Gastrocnemius medialis (tissue), 4 donors: ENCODE measurements around the gene KHK. TPM values are rescaled to one million over a fixed set of nuclear protein-coding genes. Genes with fewer than 3 reads are reported as not detected.

Experiments used
- ATAC-seq, 2 donors: fragments of 150-250 bp; one replicate each; pipeline ENCODE4 v1.9.1; 2016
- DNase-seq, 2 donors: peaks; one replicate each; pipeline ENCODE4 v3.0.0-alpha.2; 2019
- H3K27ac ChIP-seq, 4 donors: fragments of 200-600 bp; sonication (generic); 1 replicate in 1 of 4; 2 replicates in 3 of 4; pipeline ENCODE4 v1.5.1; 2016 to 2018; ENCODE audit warnings: mild to moderate bottlenecking in 2 of 4, moderate library complexity in 1 of 4
- H3K27me3 ChIP-seq, 3 donors: fragments of 200-600 bp; sonication (generic) in 2 of 3; 1 replicate in 1 of 3; 2 replicates in 2 of 3; pipeline versions ENCODE4 v1.5.1 to v1.6.0; 2016 to 2019; ENCODE audit warnings: mild to moderate bottlenecking in 1 of 3, moderate library complexity in 1 of 3
- H3K36me3 ChIP-seq, 2 donors: fragments of 200-600 bp; sonication (generic) in 1 of 2; one replicate each; pipeline ENCODE4 v1.5.1; 2017 to 2018
- H3K4me1 ChIP-seq, 2 donors: fragments of 200-600 bp; sonication (generic) in 1 of 2; one replicate each; pipeline ENCODE4 v1.5.1; 2016 to 2017; ENCODE audit warnings: mild to moderate bottlenecking in 2 of 2
- H3K4me3 ChIP-seq, 4 donors: fragments of 200-600 bp; sonication (generic) in 3 of 4; 1 replicate in 1 of 4; 2 replicates in 3 of 4; pipeline ENCODE4 v1.5.1; 2016 to 2019; ENCODE audit warnings: mild to moderate bottlenecking in 2 of 4
- H3K9me3 ChIP-seq, 3 donors: fragments of 200-600 bp; sonication (generic) in 2 of 3; 1 replicate in 1 of 3; 2 replicates in 2 of 3; pipeline ENCODE4 v1.5.1; 2016 to 2019
- CTCF ChIP-seq, 5 experiments: fragments of 450-650 bp in 3 of 5; fragments of 200-600 bp in 2 of 5; sonication (generic) in 2 of 5; IDR thresholded peaks in 4 of 5; conservative IDR thresholded peaks in 1 of 5; 1 replicate in 4 of 5; 2 replicates in 1 of 5; pipeline ENCODE4 v1.5.1; 2016 to 2019; ENCODE audit warnings: antibody characterized with exemption in 5 of 5, mild to moderate bottlenecking in 3 of 5, moderate library complexity in 3 of 5
- POLR2A ChIP-seq, 2 donors: fragments of 450-650 bp; IDR thresholded peaks; one replicate each; pipeline ENCODE4 v1.6.1; 2017; ENCODE audit warnings: antibody characterized with exemption in 2 of 2, mild to moderate bottlenecking in 2 of 2, moderate library complexity in 2 of 2
- in situ Hi-C, 4 donors: fragments of 200-750 bp; cut with MboI; loops; one replicate each; pipeline versions ENCODE4 v1.15.0 to v1.8.0; 2017; ENCODE audit warnings: low sequenced_read_pairs in 4 of 4
- intact Hi-C: fragments of 100-400 bp; cut with DNase I; formaldehyde crosslinking; loops from one replicate; pipeline ENCODE4 v1.15.1; 2023; ENCODE audit warnings: low total_unique reads
- total RNA-seq, 4 donors: library from RNA; depleted of rRNA; stranded (reverse); fragments of >200 nt; gene quantifications; one replicate each; pipeline versions ENCODE4 v1.1.0 to v1.2.3, GENCODE V29; 2016

The KHK gene
- total RNA-seq, 4 donors from 2014 or later: 0.91 to 5.4 (median 1.3) TPM; not detected in 1

DNA sequence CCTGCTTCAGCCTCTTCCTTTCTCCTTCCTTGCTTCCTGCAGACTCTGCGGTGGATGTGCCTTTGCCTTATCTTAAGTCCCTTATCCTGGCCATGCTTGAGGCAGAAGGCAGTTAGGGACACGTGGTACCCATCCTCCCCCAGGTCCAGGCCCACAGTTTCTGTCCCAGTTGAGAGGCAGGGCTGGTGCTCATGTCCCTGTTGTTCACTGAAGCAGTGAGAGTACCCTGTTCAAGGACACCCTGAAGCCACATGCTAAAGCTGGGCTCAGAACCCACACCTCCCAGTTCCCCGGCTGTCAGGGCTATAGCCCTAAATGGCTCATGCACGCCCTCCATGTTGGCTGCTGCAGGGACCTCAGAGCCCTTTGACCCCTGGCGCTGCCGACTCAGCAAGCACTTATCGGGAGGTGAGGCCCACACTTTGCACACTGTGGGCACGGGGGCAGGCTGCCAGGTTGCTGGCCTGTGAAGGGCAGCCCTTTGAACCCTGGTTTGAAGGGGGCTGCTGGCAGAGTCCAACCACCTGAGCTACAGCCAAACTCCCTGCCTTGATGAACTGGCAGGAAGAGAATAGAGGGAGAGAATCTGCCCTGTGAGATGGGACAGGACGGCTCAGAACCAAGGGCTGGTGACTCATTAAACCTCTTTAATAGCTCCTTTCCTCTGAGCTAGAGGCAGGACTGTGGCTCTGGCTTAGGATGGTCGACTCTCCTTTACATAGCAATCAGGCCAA, 6.3 kb downstream of the KHK start:
- no peak for TF ChIP-seq CTCF (IDR thresholded peaks at IDR 0.05 in 4 of 5, conservative IDR thresholded peaks at IDR 0.05 in 1 of 5)
- TF ChIP-seq POLR2A (IDR thresholded peaks at IDR 0.05): no peak
- no peak for DNase-seq
- H3K4me3 ChIP-seq: no peak overlapping the region
- H3K27ac ChIP-seq: no peak overlapping the region
- in situ Hi-C loops (loop anchor here in 2 of 4 donors (10.0 kb wide), 1 partner anchor 192 kb away; the partner anchor contains the start of gene TRIM54 (in 2 of the 2)), intact Hi-C loops (no loop called here)
- H3K36me3 ChIP-seq: no peaks in the 10 kb centered on the region
- no peak for ATAC-seq
- H3K4me1 ChIP-seq: peaks cover 5 to 8% of the 10 kb centered on the region in 2 donors
- H3K9me3 ChIP-seq: no peaks in the 10 kb centered on the region
- H3K27me3 ChIP-seq: no peaks in the 10 kb centered on the region

DNA sequence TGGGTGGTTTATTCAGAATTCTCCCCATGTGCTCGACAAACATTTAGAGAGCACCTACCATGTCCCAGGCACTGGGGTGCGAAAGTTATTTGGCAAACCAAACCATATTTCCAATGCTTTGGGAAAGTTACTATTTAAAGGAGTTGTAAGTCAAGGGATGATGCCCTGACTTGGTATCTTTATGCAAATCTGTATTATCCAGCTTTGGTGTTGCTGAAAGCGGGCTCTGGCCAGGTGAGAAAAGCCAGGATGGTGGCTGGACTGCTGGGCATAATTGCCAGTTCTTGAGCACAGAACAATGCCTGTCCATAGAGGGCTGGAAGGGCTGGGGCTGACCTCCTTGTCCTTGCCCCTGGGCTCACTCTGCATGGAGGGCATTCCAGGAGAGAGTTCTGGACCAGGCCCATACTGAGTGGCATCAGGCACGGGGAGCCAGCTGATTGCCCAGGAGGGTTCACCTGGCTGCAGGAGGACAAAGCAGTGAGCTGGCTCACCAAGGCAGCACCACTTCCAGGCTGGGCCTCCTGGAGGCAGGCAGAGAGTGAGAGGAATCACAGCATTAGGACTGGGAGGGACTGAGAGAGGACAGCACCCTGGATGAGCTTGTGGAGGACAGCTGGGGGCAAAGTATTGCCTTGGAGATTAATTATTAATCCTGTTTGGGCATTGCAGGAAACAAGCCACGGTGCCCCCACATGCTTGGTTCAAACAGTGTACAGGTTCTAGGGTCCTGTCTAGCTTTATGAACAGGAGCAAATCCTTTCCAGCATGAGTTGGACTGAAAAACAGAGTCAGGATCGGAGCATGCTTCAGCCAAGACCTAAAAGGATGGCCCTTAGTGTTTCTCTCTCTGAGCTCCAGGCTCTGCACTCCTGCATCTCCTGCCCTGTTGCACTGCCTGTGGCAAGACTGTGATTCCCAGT, 7.1 kb downstream of the KHK start:
- no peak for ATAC-seq
- DNase-seq: no peak

GRCh38 chr2:27094353-27094984, 7.9 kb downstream of the KHK start:
- in situ Hi-C loops (loop anchor here in 2 of 4 donors (10.0 kb wide), 1 partner anchor 190 kb away; the partner anchor contains the start of gene TRIM54 (in 2 of the 2)), intact Hi-C loops (no loop called here)
- no peaks in the 10 kb centered on the region for H3K9me3 ChIP-seq
- no peaks in the 10 kb centered on the region for H3K27me3 ChIP-seq
- no peak overlapping the region for H3K4me3 ChIP-seq
- peaks cover 5 to 8% of the 10 kb centered on the region in 2 donors for H3K4me1 ChIP-seq
- no peaks in the 10 kb centered on the region for H3K36me3 ChIP-seq
- no peak for TF ChIP-seq CTCF (IDR thresholded peaks at IDR 0.05 in 4 of 5, conservative IDR thresholded peaks at IDR 0.05 in 1 of 5)
- no peak for DNase-seq
- no peak overlapping the region for H3K27ac ChIP-seq
- no peak for ATAC-seq

More for the DNA sequence above, 7.1 kb downstream of the KHK start:
- Histone ChIP-seq H3K9me3 (no peaks in the 10 kb centered on the region), H3K36me3 (no peaks in the 10 kb centered on the region), H3K27ac (no peak overlapping the region), H3K4me1 (peaks cover 5 to 8% of the 10 kb centered on the region in 2 donors), H3K27me3 (no peaks in the 10 kb centered on the region), H3K4me3 (no peak overlapping the region)
- intact Hi-C loops (no loop called here), in situ Hi-C loops (loop anchor here in 2 of 4 donors (10.0 kb wide), 1 partner anchor 191 kb away; the partner anchor contains the start of gene TRIM54 (in 2 of the 2))
- TF ChIP-seq CTCF (IDR thresholded peaks at IDR 0.05 in 4 of 5, conservative IDR thresholded peaks at IDR 0.05 in 1 of 5): no peak
- TF ChIP-seq POLR2A (IDR thresholded peaks at IDR 0.05): no peak

DNA sequence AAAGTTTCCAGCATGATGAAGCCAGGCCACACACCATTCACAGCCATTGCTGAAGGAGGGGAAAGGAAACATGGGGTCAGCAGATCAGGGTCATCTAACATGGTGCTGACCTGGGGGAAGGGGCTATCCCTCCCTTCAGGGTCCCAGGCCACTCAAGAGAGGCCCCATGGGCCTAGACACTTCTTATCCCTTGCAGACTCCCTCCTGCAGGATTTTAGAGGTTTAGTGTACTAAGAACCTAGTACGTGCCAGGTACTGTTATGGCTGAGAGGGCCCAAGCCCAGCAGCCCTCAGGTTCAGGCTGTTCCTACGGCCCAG, 8.8 kb downstream of the KHK start:
- H3K4me1 ChIP-seq: peaks cover 5 to 8% of the 10 kb centered on the region in 2 donors
- in situ Hi-C loops (loop anchor here in 2 of 4 donors (5.0 to 10.0 kb wide), 2 partner anchors 97 to 189 kb away; partner anchors contain the start of gene TRIM54 (in 2 of the 2)), intact Hi-C loops (no loop called here)
- H3K36me3 ChIP-seq: no peaks in the 10 kb centered on the region
- ATAC-seq (no peak), DNase-seq (no peak)
- H3K4me3 ChIP-seq: no peak overlapping the region
- no peak for TF ChIP-seq CTCF (IDR thresholded peaks at IDR 0.05 in 4 of 5, conservative IDR thresholded peaks at IDR 0.05 in 1 of 5)
- TF ChIP-seq POLR2A (IDR thresholded peaks at IDR 0.05): no peak
- no peaks in the 10 kb centered on the region for H3K9me3 ChIP-seq
- peak overlapping the region in 2 of 4 donors; percentile 73 to 78 for H3K27ac ChIP-seq
- H3K27me3 ChIP-seq: no peaks in the 10 kb centered on the region
